ENCODE measurements around the gene GOLPH3L. TPM values are rescaled to one million over a fixed set of nuclear protein-coding genes. Genes with fewer than 3 reads are reported as not detected.
A peak's percentile ranks its signal among the peaks of the same experiment; 100 is the strongest.
"Not testable (repeated sequence)": the region's sequence is repeated elsewhere in the genome, so short reads cannot be mapped to it uniquely, and the experiment has no call there.

The GOLPH3L gene
- polyA plus RNA-seq, 1 donor = 17.5 TPM

GRCh38 chr1:150660584-150660983 is 36.4 kb downstream of the GOLPH3L start:
- no peak for DNase-seq (ENCODE audit: low read depth)

- DNase-seq (ENCODE audit: low read depth) = not testable (repeated sequence)
Measured at GRCh38 chr1:150657064-150657463, 39.9 kb downstream of the GOLPH3L start.

GRCh38 chr1:150654635-150655034 is 42.3 kb downstream of the GOLPH3L start:
- DNase-seq (ENCODE audit: low read depth) = not testable (repeated sequence)

- DNase-seq (ENCODE audit: low read depth) = no peak
Measured at GRCh38 chr1:150650193-150650592, 46.8 kb downstream of the GOLPH3L start.

GRCh38 chr1:150649441-150650075 is 47.4 kb downstream of the GOLPH3L start:
- no peak for DNase-seq (ENCODE audit: low read depth)

- DNase-seq (ENCODE audit: low read depth) = no peak
Measured at GRCh38 chr1:150642296-150642695, 54.7 kb downstream of the GOLPH3L start.

GRCh38 chr1:150641126-150641815 is 55.7 kb downstream of the GOLPH3L start:
- not testable (repeated sequence) for DNase-seq (ENCODE audit: low read depth)

GRCh38 chr1:150638430-150638829 is 58.5 kb downstream of the GOLPH3L start:
- not testable (repeated sequence) for DNase-seq (ENCODE audit: low read depth)

GRCh38 chr1:150634839-150635622 is 61.9 kb downstream of the GOLPH3L start:
- not testable (repeated sequence) for DNase-seq (ENCODE audit: low read depth)

- DNase-seq (ENCODE audit: low read depth) = peak; percentile 100
Measured at GRCh38 chr1:150629115-150629928, 67.6 kb downstream of the GOLPH3L start, which contains the start of gene ENSA. TSS of gene ENSA (minus strand) at chr1:150629612. CDS start at chr1:150629470, 142 bp downstream.

- DNase-seq (ENCODE audit: low read depth) = no peak
Measured at GRCh38 chr1:150628766-150629114, 68.2 kb downstream of the GOLPH3L start.

- no peak for DNase-seq (ENCODE audit: low read depth)
Measured at GRCh38 chr1:150627826-150628410, 69.0 kb downstream of the GOLPH3L start.

GRCh38 chr1:150626150-150626549 is 70.8 kb downstream of the GOLPH3L start:
- DNase-seq (ENCODE audit: low read depth) = no peak

- DNase-seq (ENCODE audit: low read depth) = not testable (repeated sequence)
Measured at GRCh38 chr1:150624546-150624945, 72.4 kb downstream of the GOLPH3L start.

GRCh38 chr1:150624134-150624533 is 72.8 kb downstream of the GOLPH3L start:
- not testable (repeated sequence) for DNase-seq (ENCODE audit: low read depth)

GRCh38 chr1:150622303-150622975 is 74.5 kb downstream of the GOLPH3L start:
- DNase-seq (ENCODE audit: low read depth) = no peak

GRCh38 chr1:150621497-150622302 is 75.3 kb downstream of the GOLPH3L start:
- DNase-seq (ENCODE audit: low read depth) = no peak

GRCh38 chr1:150620919-150621318 is 76.0 kb downstream of the GOLPH3L start:
- DNase-seq (ENCODE audit: low read depth) = no peak

- DNase-seq (ENCODE audit: low read depth) = no peak
Measured at GRCh38 chr1:150619576-150620509, 77.1 kb downstream of the GOLPH3L start.

All from forelimb muscle (tissue), 1 donor.